Upper lobe of right lung (tissue), 1 donor: ENCODE results near the gene S100Z. TPM values are rescaled to one million over a fixed set of nuclear protein-coding genes. Genes with fewer than 3 reads are reported as not detected.
A peak's percentile ranks its signal among the peaks of the same experiment; 100 is the strongest.
"Not testable (repeated sequence)": the region's sequence is repeated elsewhere in the genome, so short reads cannot be mapped to it uniquely, and the experiment has no call there.

Experiments used
- ATAC-seq: fragments of 200-7000 bp; cut with Tn5 transposase; one replicate; pipeline ENCODE4 v1.9.1; 2020; ENCODE audit warnings: mild to moderate bottlenecking, moderate library complexity
- DNase-seq: peaks from one replicate; pipeline ENCODE4 v3.0.0-alpha.2; 2020
- H3K27ac ChIP-seq: fragments of 200-600 bp; one replicate; pipeline ENCODE4 v1.8.0; 2022
- H3K27me3 ChIP-seq: fragments of 200-600 bp; one replicate; pipeline ENCODE4 v1.8.0; 2022; ENCODE audit warnings: mild to moderate bottlenecking
- H3K36me3 ChIP-seq: fragments of 200-600 bp; one replicate; pipeline ENCODE4 v1.8.0; 2022
- H3K4me1 ChIP-seq: fragments of 200-600 bp; one replicate; pipeline ENCODE4 v1.8.0; 2022
- H3K4me3 ChIP-seq: fragments of 200-600 bp; one replicate; pipeline ENCODE4 v1.8.0; 2022; ENCODE audit warnings: mild to moderate bottlenecking
- H3K9me3 ChIP-seq: fragments of 200-600 bp; one replicate; pipeline ENCODE4 v1.8.0; 2022
- intact Hi-C: fragments of 100-400 bp; cut with DNase I; formaldehyde crosslinking; loops from one replicate; pipeline ENCODE4 v1.11.0; 2022
- total RNA-seq: library from RNA; stranded (reverse); fragmentation: NEBNext Ultra II Directional; extraction: Animal tissue kit (Norgen Biotek cat#: 25700); gene quantifications from one replicate; pipeline ENCODE4 v1.2.1, GENCODE V29; 2021
- TF ChIP-seq, protein P1 (sequence below): fragments of 200-600 bp; IDR thresholded peaks from one replicate; pipeline ENCODE4 v1.8.0; 2022; ENCODE audit warnings: antibody characterized with exemption
- donor health status: DM: no; HTN: yes; CAD: no; lungs with severe emphysema.

Gene S100Z
- total RNA-seq, 1 donor from 2014 or later = 0.52 TPM

DNA sequence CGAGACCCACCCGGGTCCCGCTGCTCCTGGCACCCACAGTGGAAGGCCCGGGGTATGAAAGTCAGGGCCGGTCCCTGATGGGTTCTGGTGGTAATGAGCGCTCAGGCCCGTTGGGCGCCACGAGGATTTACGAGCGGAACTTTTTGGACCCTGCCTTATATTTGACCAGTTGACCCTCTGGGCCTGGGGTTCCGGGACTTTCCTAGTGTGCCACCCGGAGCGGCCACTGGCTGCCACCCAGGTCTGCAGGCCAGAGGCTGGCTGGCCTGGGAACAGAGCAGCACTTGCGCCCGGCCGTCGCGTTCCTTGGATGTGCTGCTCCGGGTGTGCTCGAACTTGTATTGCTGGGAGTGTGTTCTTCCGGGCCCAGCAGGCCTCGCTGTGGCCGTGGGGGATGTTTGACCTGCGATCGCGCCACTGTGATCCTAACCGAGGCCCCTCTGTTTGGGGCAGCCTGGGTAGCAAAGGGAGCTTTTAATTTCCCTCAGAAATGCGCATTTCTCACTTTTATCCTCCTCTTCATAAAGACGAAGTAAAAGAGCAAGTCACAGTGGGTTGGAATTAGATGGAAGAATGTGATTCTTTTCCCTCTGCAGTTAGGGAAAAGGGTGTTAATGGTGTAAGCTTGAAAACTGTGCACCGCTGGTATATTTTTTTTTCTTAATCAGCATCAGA is 29.8 kb upstream of the S100Z start:
- Histone ChIP-seq H3K36me3 (no peaks in the 10 kb centered on the region), H3K4me1 (no peaks in the 10 kb centered on the region), H3K27ac (peak overlapping the region; percentile 18), H3K9me3 (no peaks in the 10 kb centered on the region), H3K27me3 (peaks cover 9% of the 10 kb centered on the region), H3K4me3 (peak overlapping the region; percentile 65)
- intact Hi-C loops = no loop called here
- ATAC-seq (peak; percentile 32), DNase-seq (peak; percentile 66)
- TF ChIP-seq, protein P1, sequence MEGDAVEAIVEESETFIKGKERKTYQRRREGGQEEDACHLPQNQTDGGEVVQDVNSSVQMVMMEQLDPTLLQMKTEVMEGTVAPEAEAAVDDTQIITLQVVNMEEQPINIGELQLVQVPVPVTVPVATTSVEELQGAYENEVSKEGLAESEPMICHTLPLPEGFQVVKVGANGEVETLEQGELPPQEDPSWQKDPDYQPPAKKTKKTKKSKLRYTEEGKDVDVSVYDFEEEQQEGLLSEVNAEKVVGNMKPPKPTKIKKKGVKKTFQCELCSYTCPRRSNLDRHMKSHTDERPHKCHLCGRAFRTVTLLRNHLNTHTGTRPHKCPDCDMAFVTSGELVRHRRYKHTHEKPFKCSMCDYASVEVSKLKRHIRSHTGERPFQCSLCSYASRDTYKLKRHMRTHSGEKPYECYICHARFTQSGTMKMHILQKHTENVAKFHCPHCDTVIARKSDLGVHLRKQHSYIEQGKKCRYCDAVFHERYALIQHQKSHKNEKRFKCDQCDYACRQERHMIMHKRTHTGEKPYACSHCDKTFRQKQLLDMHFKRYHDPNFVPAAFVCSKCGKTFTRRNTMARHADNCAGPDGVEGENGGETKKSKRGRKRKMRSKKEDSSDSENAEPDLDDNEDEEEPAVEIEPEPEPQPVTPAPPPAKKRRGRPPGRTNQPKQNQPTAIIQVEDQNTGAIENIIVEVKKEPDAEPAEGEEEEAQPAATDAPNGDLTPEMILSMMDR = no peak

DNA sequence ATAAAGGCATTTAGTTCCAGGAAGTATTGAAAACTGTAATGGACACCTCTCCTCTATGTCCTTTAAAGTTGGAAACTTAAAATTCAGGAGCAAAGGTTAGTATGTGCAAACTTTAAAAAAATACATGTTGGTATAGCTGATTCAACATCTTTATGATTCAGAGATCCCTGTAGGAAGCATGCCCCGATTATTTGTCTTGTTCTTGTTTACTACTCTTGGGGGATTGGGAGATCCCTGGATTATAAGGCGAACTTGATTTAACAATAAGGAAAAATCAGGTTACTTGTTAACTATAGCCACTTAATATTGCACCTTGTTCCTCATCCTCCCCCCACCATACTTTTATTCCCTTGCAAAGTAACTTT is 29.3 kb upstream of the S100Z start:
- H3K9me3 ChIP-seq = no peaks in the 10 kb centered on the region
- ATAC-seq = no peak
- H3K4me3 ChIP-seq = peak overlapping the region; percentile 65
- no peaks in the 10 kb centered on the region for H3K4me1 ChIP-seq
- intact Hi-C loops = no loop called here
- DNase-seq = no peak
- peaks cover 9% of the 10 kb centered on the region for H3K27me3 ChIP-seq
- TF ChIP-seq, protein P1 = no peak
- H3K36me3 ChIP-seq = no peaks in the 10 kb centered on the region
- H3K27ac ChIP-seq = no peak overlapping the region

DNA sequence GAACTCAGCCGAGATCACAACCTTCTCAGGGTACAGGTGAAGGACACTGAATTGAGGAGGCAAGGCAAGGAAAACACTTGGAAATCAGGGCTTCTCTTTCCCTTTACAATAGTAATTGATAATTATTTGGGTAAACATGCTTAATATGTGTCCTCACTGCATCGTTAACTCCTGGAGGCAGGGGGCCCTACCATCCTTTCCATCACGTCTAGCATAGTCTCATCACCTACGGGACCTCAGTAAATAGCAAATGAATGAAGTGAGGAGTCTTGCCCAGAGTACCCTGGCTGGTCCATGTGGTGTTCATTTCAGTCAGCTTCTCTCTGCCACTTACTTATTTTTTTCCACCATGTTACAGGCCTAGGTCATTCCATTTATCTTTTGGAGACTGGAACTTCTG is 28.7 kb upstream of the S100Z start:
- H3K27ac ChIP-seq = no peak overlapping the region
- H3K4me1 ChIP-seq = no peaks in the 10 kb centered on the region
- DNase-seq (no peak), ATAC-seq (no peak)
- TF ChIP-seq, protein P1 = no peak
- H3K9me3 ChIP-seq = no peaks in the 10 kb centered on the region
- intact Hi-C loops = no loop called here
- H3K36me3 ChIP-seq = no peaks in the 10 kb centered on the region
- H3K4me3 ChIP-seq = no peak overlapping the region
- H3K27me3 ChIP-seq = peaks cover 9% of the 10 kb centered on the region

DNA sequence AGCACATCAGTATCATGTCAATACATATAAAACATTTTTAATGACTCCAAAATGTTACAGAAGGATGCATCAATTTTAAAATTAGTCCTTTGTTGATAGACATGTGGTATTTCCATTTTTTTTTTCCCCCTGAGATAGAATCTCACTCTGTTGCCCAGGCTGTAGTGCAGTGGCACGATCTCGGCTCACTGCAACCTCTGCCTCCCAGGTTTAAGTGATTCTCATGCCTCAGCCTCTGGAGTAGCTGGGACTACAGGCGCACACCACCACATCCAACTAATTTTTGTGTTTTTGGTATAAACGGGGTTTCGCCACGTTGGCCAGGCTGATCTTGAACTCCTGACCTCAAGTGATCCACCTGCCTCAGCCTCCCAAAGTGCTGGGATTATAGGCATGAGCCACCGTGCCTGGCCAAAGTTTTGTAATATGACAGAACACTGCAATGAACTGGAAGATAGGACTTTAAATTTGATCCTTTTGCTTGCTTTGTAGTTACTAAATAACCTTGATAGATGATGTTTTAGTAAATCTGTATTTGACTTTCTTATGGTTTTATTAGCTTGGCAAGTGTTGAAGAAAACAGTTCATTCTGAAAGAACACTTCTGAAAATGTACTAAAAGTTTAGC is 27.6 kb upstream of the S100Z start:
- H3K36me3 ChIP-seq, DNase-seq, intact Hi-C loops, H3K4me3 ChIP-seq, H3K27ac ChIP-seq, ATAC-seq, H3K4me1 ChIP-seq, H3K9me3 ChIP-seq, H3K27me3 ChIP-seq: not testable (repeated sequence)

DNA sequence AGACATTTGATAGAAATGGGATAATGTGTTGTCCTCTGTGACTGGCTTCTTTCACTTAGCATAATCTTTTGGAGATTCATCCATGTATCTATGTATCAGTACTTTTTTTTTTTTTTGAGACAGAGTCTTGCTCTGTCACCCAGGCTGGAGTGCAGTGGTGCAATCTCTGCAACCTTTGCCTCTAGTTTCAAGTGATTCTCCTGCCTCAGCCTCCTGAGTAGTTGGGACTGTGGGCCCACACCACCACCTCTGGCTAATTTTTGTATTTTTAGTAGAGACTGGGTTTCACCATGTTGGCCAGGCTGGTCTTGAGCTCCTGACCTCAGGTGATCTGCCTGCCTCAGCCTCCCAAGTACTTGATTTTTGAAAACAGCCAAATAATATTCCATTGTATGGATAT is 23.4 kb upstream of the S100Z start:
- H3K4me1 ChIP-seq, H3K36me3 ChIP-seq, ATAC-seq, intact Hi-C loops, H3K4me3 ChIP-seq, H3K9me3 ChIP-seq, DNase-seq, H3K27ac ChIP-seq, H3K27me3 ChIP-seq: not testable (repeated sequence)

DNA sequence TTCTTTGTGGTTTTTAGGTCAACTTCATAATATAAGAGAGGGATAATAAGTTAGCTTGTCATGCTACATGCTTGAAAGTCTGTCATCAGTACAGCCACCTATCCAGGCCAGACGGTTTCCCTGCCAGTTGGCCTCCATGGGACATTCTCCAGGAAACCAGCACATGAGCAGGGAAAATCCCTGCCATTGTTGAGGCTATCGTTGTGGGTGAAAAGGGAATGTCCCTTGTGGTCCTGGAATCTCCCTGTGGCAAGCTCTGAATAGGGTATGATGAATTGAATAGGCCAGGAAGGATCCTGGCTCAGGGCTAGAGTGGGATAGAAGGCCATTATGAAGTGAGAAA is 18.7 kb upstream of the S100Z start:
- H3K36me3 ChIP-seq = no peaks in the 10 kb centered on the region
- ATAC-seq (no peak), DNase-seq (no peak)
- no peak overlapping the region for H3K27ac ChIP-seq
- TF ChIP-seq, protein P1 = no peak
- no peak overlapping the region for H3K4me3 ChIP-seq
- no peaks in the 10 kb centered on the region for H3K4me1 ChIP-seq
- intact Hi-C loops = no loop called here
- H3K9me3 ChIP-seq = no peaks in the 10 kb centered on the region
- H3K27me3 ChIP-seq = no peaks in the 10 kb centered on the region

DNA sequence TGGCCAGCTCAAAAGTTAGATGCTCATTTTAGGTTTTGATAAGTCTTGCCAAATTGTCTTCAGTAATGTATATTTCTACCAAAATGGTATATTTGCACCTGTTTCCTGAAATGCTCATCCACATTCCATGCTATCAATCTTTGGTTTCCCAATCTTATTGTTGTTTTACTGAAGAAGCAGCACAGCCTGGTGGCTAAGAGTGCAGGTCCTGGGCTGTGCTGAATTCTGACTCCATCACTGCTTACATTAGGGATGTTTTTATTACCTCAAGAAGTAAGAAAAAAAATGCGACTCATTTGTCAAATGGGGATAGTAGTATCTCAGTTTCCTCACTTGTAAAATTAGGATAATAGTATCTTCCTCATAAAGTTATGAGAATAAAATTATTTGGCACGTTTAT is 13.6 kb upstream of the S100Z start:
- DNase-seq = no peak
- TF ChIP-seq, protein P1 = no peak
- no peaks in the 10 kb centered on the region for H3K9me3 ChIP-seq
- H3K27ac ChIP-seq = no peak overlapping the region
- intact Hi-C loops = no loop called here
- ATAC-seq = no peak
- no peaks in the 10 kb centered on the region for H3K27me3 ChIP-seq
- no peaks in the 10 kb centered on the region for H3K36me3 ChIP-seq
- no peak overlapping the region for H3K4me3 ChIP-seq
- H3K4me1 ChIP-seq = no peaks in the 10 kb centered on the region
